ENCODE measurements around the gene LUC7L.

- no peak for TF ChIP-seq CTCF (IDR thresholded peaks at IDR 0.05; ENCODE audit: low read depth, low read length, poor library complexity, severe bottlenecking)
- no peak for TF ChIP-seq EZH2phosphoT487 (IDR thresholded peaks at IDR 0.05; ENCODE audit: borderline replicate concordance, low read length)
Observed at GRCh38 chr16:185691-186090, 43.6 kb downstream of the LUC7L start.

All from DOHH2 (cell line).